ENCODE measurements around the gene AP3S2. TPM values are rescaled to one million over a fixed set of nuclear protein-coding genes. Genes with fewer than 3 reads are reported as not detected.

The AP3S2 gene
- total RNA-seq, 2 experiments from 2014 or later, result 20.3 to 23.0 TPM

GRCh38 chr15:89909611-89910010, 15.8 kb upstream of the AP3S2 start:
- no peak for TF ChIP-seq CTCF (IDR thresholded peaks at IDR 0.05)
- peaks cover 28% of the 10 kb centered on the region for H3K27me3 Mint-ChIP-seq
- ChIA-PET CTCF (interaction anchor here (1.7 to 2.1 kb wide), 2 partner anchors 11 to 17 kb away, joined by 4 read pairs; no protein-coding TSS in a partner anchor), POLR2A (interaction anchor here (1.4 kb wide), 1 partner anchor 16 kb away, joined by 3 read pairs; the partner anchor contains the start of gene AP3S2)
- H3K36me3 Mint-ChIP-seq (ENCODE audit: low read depth), result no peaks in the 10 kb centered on the region
- H3K9me3 Mint-ChIP-seq, result no peaks in the 10 kb centered on the region
- H3K4me1 Mint-ChIP-seq (ENCODE audit: low read depth), result peaks cover 4% of the 10 kb centered on the region
- DNase-seq, result no peak
- intact Hi-C loops (cut with micrococcal nuclease), result no loop called here
- H3K4me3 Mint-ChIP-seq, result no peak overlapping the region
- no peak overlapping the region for H3K27ac Mint-ChIP-seq
- ATAC-seq, result no peak

DNA sequence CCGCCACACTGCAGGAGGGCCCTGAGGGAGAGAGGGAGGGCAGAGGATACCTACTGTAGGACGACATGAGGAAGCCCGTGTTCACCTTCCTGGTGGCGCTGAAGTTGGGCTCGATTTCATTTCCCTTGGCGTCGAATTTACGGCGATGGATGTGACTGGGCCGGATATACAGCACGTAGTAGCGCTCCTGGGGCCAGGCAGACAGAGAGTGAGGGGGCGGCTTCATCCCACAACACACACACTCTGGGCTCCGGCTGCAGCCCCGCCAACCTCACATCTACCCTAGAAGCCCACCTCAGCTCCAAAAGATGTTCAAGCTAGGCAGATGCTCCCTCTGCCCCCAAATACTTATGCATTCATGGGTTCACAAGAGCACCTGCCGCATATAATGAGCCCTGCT, 14.4 kb upstream of the AP3S2 start:
- Mint-ChIP-seq H3K27me3 (peaks cover 22% of the 10 kb centered on the region), H3K4me3 (no peak overlapping the region), H3K36me3 (ENCODE audit: low read depth) (no peaks in the 10 kb centered on the region), H3K27ac (no peak overlapping the region), H3K9me3 (no peaks in the 10 kb centered on the region), H3K4me1 (ENCODE audit: low read depth) (peaks cover 4% of the 10 kb centered on the region)
- intact Hi-C loops (cut with micrococcal nuclease), result no loop called here
- no peak for TF ChIP-seq CTCF (IDR thresholded peaks at IDR 0.05)
- DNase-seq, result peak; percentile 32
- ChIA-PET CTCF (interaction anchor here (2.1 kb wide), 1 partner anchor 10 kb away, joined by 4 read pairs; no protein-coding TSS in a partner anchor), POLR2A (interaction anchor here (1.0 kb wide), 1 partner anchor 14 kb away, joined by 3 read pairs; the partner anchor contains the start of gene AP3S2)
- ATAC-seq, result peak; percentile 71

DNA sequence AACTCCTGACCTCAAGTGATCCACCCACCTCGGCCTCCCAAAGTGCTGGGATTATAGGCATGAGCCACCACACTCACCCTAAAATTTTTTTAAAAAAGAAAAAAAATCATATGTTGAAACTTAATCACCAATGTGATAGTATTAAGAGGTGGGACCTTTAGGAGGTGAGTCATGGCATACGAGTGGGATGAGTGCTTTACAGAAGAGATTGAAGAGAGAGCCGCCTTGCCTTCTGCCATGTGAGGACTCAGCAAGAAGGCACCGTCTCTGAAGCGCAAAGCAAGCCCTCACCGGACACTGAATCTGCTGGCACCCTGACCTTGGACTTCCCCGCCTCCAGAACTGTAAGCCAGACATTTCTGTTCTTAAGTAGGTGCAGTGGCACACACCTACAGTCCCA, 13.5 kb upstream of the AP3S2 start:
- no peaks in the 10 kb centered on the region for H3K36me3 Mint-ChIP-seq (ENCODE audit: low read depth)
- H3K27ac Mint-ChIP-seq, result no peak overlapping the region
- DNase-seq (peak; percentile 35), ATAC-seq (peak; percentile 69)
- TF ChIP-seq CTCF (IDR thresholded peaks at IDR 0.05), result no peak
- H3K27me3 Mint-ChIP-seq, result peaks cover 17% of the 10 kb centered on the region
- intact Hi-C loops (cut with micrococcal nuclease), result no loop called here
- CTCF ChIA-PET, result no interaction called here
- H3K4me1 Mint-ChIP-seq (ENCODE audit: low read depth), result peaks cover 4% of the 10 kb centered on the region
- POLR2A ChIA-PET, result no interaction called here
- no peak overlapping the region for H3K4me3 Mint-ChIP-seq
- H3K9me3 Mint-ChIP-seq, result no peaks in the 10 kb centered on the region

DNA sequence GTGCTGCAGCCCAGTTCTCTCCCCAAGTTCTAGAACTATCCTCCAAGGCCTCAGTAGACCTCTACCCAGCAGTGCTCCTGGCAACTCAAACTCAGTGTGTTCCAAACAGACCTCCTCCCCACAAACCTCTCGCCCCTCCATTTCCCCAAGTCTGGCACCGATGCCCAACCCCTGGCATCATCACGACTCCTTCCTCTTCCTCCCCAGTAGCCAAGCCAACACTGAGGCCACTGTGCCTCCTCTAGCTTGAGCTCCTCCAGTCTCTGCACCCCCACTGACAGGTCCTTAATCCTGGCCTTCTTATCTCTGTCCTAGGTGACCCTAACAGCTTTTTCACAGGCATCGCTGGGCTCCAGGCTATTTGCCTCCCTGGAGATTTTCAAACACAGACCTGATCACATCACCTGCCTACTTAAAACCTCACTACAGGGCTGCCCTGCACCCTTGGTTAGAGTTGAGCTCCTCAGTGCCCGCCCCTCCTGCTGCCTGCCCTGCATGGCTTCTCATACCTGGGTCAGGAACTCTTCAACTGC, 12.1 kb upstream of the AP3S2 start:
- Mint-ChIP-seq H3K27ac (no peak overlapping the region), H3K27me3 (peaks cover 8% of the 10 kb centered on the region), H3K4me1 (ENCODE audit: low read depth) (peaks cover 4% of the 10 kb centered on the region), H3K4me3 (no peak overlapping the region), H3K36me3 (ENCODE audit: low read depth) (no peaks in the 10 kb centered on the region), H3K9me3 (no peaks in the 10 kb centered on the region)
- DNase-seq, result no peak
- no peak for TF ChIP-seq CTCF (IDR thresholded peaks at IDR 0.05)
- CTCF ChIA-PET, result interaction anchor here (0.6 to 1.5 kb wide), 2 partner anchors 10 to 165 kb away, joined by 3 read pairs; no protein-coding TSS in a partner anchor
- no peak for ATAC-seq
- POLR2A ChIA-PET, result interaction anchor here (0.6 to 3.0 kb wide), 2 partner anchors 12 to 603 kb away, joined by 3 to 12 read pairs; partner anchors contain the start of gene AP3S2
- intact Hi-C loops (cut with micrococcal nuclease), result no loop called here

DNA sequence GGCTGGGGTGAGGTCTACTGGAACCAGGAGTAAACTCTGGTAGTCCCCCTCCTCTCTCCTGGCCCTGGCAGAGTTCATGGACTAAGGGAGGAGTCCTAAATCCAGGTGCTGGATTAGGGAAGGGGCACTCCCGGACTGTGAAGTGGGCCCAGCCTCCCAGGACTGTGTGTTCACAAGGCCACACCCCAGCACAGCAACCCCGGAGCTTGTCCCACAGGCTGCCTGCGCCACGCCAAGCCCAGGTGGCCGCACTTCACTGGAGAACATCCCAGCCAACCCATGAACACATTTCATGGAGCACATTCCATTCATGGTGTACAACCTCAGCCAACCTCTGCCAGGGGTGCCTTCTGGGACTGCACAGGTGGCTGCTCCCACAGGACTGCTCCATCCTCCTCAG, 10.7 kb upstream of the AP3S2 start:
- ChIA-PET CTCF (no interaction called here), POLR2A (interaction anchor here (3.0 kb wide), 1 partner anchor 10 kb away, joined by 12 read pairs; the partner anchor contains the start of gene AP3S2)
- no peaks in the 10 kb centered on the region for H3K36me3 Mint-ChIP-seq (ENCODE audit: low read depth)
- H3K9me3 Mint-ChIP-seq, result no peaks in the 10 kb centered on the region
- H3K27me3 Mint-ChIP-seq, result peaks cover 3% of the 10 kb centered on the region
- H3K27ac Mint-ChIP-seq, result no peak overlapping the region
- ATAC-seq (no peak), DNase-seq (no peak)
- no peak for TF ChIP-seq CTCF (IDR thresholded peaks at IDR 0.05)
- H3K4me1 Mint-ChIP-seq (ENCODE audit: low read depth), result peaks cover 4% of the 10 kb centered on the region
- H3K4me3 Mint-ChIP-seq, result no peak overlapping the region
- intact Hi-C loops (cut with micrococcal nuclease), result no loop called here
